ENCODE measurements around the gene SLC2A5.

SLC2A5 gene

DNA sequence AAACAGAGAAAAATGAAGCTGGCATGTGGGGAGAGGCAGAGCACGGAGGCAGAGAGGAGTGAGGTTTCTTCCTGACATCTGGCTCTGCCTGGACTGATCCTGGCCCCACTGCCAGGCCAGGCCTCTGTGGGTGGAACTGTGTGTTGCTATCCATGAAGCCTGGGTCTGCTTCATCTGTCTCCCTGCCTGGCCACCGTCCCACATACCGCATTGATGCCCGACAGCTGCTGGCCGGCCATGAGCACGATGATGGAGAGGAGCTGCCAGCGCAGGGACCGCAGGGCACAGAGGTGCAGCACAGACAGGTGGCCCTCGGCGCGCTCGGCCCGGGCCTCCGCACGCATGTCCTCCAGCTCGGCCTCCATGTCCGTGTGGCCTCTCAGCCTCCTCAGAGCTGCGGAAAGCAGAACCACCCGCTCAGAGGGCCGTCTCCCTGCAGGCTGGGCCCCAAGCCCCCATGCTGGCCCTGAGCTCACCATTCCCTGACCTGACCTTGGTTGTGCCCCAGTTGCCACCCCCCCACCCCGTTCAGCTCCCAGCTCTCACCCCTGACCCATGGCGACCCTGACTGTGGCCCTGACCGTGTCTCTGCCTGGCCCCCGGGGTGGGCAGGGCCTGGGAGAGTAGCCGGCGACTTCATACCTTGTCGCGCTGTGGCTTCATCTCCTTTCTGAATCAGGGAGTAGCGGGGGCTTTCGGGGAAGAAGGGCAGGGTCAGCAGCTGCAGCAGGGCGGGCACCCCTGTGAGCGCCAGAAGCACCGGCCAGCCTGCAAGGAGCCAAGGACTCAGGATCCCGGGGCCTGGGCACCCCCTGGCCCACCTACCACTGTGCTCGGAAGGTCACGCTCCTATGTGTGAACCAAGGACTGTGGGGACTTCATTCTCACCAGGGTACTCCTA, 54.7 kb downstream of the SLC2A5 start:
- Histone ChIP-seq H3K27ac (no peak overlapping the region), H3K4me3 (no peak overlapping the region)
- TF ChIP-seq, protein P1, sequence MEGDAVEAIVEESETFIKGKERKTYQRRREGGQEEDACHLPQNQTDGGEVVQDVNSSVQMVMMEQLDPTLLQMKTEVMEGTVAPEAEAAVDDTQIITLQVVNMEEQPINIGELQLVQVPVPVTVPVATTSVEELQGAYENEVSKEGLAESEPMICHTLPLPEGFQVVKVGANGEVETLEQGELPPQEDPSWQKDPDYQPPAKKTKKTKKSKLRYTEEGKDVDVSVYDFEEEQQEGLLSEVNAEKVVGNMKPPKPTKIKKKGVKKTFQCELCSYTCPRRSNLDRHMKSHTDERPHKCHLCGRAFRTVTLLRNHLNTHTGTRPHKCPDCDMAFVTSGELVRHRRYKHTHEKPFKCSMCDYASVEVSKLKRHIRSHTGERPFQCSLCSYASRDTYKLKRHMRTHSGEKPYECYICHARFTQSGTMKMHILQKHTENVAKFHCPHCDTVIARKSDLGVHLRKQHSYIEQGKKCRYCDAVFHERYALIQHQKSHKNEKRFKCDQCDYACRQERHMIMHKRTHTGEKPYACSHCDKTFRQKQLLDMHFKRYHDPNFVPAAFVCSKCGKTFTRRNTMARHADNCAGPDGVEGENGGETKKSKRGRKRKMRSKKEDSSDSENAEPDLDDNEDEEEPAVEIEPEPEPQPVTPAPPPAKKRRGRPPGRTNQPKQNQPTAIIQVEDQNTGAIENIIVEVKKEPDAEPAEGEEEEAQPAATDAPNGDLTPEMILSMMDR (IDR thresholded peaks at IDR 0.05) = no peak
- no peak for DNase-seq (ENCODE audit: low spot score)

DNA sequence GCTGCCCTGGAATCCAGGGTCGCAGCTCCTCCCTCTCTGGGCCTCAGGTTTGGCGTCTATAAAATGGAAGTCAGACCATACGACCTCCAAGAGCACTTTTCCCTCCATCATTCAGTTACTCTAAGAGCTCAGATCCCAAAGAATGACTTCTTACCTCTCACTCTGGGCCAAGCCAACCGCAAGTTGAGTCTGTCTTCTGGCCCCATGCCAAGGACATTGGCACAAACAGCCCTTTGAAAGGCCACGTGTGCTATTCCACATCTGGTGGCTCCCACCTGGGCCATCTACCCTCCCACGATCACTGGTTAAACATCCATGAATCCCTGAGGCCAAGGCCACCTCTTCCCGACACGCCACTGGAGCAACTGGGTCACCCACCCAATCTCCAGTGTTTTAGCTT, 55.6 kb downstream of the SLC2A5 start:
- no peak overlapping the region for H3K4me3 ChIP-seq
- TF ChIP-seq, protein P1 (IDR thresholded peaks at IDR 0.05) = no peak

DNA sequence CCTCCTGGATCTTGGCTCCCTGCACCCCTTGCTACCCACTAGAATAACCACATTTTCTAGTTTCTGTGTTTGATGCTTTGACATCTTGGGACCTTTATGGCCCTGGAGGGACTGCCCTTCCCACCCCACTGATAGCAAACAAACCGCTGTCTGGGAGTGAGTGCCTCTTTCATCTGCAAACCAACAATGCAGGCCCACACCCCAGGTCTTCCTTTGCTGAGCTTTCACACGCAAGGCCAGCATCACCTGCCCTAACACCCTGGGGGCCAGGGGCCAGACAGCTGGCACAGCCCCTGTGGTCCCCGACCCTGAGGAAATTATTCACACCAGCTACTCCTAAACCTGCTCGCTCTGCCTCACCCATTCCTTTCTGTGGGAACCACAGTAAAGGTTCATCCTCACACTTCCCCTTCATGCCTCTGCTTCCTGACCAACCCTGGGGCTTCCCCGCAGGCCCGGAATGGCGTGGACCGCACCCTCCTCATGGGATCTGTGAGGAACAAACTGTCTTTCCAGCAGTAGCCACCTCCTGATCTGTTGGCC, 58.6 kb downstream of the SLC2A5 start:
- TF ChIP-seq, protein P1 (IDR thresholded peaks at IDR 0.05) = no peak

More for the DNA sequence above, 55.6 kb downstream of the SLC2A5 start:
- no peak for DNase-seq (ENCODE audit: low spot score)
- H3K27ac ChIP-seq = no peak overlapping the region

GRCh38 chr1:9009438-9010370, 59.7 kb downstream of the SLC2A5 start:
- DNase-seq (ENCODE audit: low spot score) = no peak
- Histone ChIP-seq H3K4me3 (no peak overlapping the region), H3K27ac (no peak overlapping the region)
- TF ChIP-seq, protein P1 (IDR thresholded peaks at IDR 0.05) = no peak

More for the DNA sequence above, 58.6 kb downstream of the SLC2A5 start:
- Histone ChIP-seq H3K27ac (peak overlapping the region in 1 of 2 donors; percentile 28), H3K4me3 (no peak overlapping the region)
- no peak for DNase-seq (ENCODE audit: low spot score)

- no peak overlapping the region for H3K4me3 ChIP-seq
- DNase-seq (ENCODE audit: low spot score) = no peak
- TF ChIP-seq, protein P1 (IDR thresholded peaks at IDR 0.05) = no peak
- no peak overlapping the region for H3K27ac ChIP-seq
Observed at GRCh38 chr1:9008236-9008635, 61.2 kb downstream of the SLC2A5 start.

GRCh38 chr1:9006956-9007615, 62.3 kb downstream of the SLC2A5 start:
- TF ChIP-seq, protein P1 (IDR thresholded peaks at IDR 0.05) = no peak
- Histone ChIP-seq H3K4me3 (no peak overlapping the region), H3K27ac (no peak overlapping the region)
- DNase-seq (ENCODE audit: low spot score) = no peak

Data from coronary artery (tissue), 2 donors.